GM18519 (cell line): ENCODE measurements around the gene ALKBH7.
"Not testable (repeated sequence)": the region's sequence is repeated elsewhere in the genome, so short reads cannot be mapped to it uniquely, and the experiment has no call there.

Experiments
- ATAC-seq: cut with Tn5 transposase; IDR thresholded peaks from one replicate; pipeline ENCODE4 v1.9.1; 2021; ENCODE audit warnings: mild to moderate bottlenecking, moderate library complexity; ENCODE audit not compliant: unreplicated experiment, low FRiP score

ALKBH7 gene, protein sequence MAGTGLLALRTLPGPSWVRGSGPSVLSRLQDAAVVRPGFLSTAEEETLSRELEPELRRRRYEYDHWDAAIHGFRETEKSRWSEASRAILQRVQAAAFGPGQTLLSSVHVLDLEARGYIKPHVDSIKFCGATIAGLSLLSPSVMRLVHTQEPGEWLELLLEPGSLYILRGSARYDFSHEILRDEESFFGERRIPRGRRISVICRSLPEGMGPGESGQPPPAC

DNA sequence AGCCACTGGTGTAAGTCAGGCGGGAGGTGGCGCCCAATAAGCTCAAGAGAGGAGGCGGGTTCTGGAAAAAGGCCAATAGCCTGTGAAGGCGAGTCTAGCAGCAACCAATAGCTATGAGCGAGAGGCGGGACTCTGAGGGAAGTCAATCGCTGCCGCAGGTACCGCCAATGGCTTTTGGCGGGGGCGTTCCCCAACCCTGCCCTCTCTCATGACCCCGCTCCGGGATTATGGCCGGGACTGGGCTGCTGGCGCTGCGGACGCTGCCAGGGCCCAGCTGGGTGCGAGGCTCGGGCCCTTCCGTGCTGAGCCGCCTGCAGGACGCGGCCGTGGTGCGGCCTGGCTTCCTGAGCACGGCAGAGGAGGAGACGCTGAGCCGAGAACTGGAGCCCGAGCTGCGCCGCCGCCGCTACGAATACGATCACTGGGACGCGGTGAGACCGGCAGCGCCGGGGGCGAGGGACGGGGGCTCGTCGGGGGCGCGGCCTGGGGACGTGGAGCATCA, at the start of gene ALKBH7:
ALKBH7 (plus strand) TSS at position 201 of the 502 bp plus-strand sequence; CDS start at position 228, 27 bp downstream.
- ATAC-seq, result peak; percentile 70

DNA sequence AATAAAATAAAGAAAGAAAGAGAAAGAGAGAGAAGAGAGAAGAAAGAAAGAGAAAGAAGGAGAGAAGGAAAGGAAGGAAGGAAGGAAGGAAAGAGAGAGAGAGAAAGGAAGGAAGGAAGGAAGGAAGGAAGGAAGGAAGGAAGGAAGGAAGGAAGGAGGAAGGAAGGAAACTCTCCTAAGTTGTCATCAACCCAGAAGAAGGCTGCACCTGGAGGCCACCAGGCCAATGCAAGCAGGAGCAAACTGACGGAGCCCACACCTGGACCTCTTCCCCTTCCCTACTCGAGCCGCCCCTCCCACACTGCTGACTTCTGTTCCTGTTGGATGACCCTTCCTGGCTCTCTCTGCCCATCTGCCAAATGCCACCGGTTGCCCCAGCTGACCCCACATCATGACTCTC, 47.8 kb upstream of the ALKBH7 start:
- no peak for ATAC-seq

- ATAC-seq, result no peak
Measured at GRCh38 chr19:6325614-6326013, 47.0 kb upstream of the ALKBH7 start.

- no peak for ATAC-seq
Measured at GRCh38 chr19:6326815-6327214, 45.8 kb upstream of the ALKBH7 start.

DNA sequence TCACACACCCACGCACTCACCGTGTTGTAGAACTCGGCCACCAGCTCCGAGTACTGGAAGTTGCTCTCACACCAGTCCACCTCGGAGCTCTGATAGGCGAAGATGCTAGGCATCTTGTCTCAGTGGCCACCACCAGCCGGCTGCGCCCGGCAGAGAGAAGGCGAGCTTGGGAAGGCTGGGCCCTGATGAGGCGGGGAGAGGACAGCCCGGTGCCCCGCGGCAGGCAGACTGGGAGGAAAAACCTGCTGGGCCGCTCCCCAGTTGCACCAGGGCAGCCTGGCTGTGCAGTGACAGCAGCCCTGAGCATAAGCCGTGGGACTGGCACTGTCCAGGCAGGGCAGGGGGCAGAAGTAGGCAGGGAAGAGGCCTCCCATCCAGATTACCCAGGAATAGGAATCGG, 39.2 kb upstream of the ALKBH7 start, which contains the start of gene ACER1:
ACER1 (minus strand) TSS at position 174 of the 400 bp plus-strand sequence; CDS start at position 113, 61 bp downstream.
- no peak for ATAC-seq

DNA sequence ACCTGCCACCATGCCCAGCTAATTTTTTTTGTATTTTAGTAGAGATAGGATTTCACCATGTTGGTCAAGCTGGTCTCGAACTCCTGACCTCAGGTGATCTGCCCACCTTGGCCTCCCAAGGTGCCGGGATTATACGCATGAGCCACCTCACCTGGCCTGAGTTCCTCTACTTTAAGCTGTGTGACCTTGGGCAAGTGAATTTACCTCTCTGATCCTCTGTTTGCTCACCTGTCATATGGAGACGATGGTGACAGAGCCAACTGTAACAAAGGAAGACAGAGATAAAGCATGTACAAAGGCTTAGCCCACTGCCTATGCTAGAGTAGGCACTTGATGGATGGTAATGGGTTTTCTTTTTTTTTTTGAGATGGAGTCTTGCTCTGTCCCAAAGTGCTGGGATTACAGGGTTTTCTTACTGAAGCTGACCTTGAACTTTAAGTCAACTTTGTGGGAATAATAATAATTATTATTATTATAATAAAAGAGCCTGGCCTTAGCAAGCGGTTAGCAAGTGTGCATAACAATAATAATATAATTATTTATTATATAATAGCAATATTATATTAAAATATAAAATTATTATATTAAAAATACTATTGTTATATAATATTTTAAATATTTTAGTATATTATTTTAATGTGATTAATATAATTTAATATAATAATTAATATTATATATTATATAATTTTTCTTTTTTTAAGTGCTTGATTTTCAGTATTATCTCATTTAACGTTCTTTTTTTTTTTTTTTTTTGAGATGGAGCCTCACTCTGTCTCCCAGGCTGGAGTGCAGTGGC, 37.9 kb upstream of the ALKBH7 start:
- ATAC-seq, result no peak

GRCh38 chr19:6340493-6341201, 31.9 kb upstream of the ALKBH7 start:
- ATAC-seq, result no peak

DNA sequence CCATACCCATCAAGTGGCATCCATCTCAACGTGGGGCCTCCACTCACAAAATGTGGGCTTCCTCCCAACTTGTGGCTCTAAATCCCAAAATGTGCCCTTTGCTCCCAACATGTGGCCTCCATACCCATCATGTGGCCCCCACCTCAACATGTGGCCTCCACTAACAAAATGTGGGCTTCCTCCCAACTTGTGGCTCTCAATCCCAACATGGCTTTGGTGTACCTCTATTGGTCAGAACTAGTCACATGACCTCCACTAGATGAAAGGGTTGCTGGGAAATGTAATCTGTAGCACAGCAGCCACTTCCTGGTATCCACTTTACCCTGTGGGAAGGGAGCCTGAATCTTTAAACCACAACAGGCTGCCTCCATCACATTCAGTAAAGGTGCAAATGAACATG, 29.1 kb upstream of the ALKBH7 start:
- ATAC-seq, result no peak

DNA sequence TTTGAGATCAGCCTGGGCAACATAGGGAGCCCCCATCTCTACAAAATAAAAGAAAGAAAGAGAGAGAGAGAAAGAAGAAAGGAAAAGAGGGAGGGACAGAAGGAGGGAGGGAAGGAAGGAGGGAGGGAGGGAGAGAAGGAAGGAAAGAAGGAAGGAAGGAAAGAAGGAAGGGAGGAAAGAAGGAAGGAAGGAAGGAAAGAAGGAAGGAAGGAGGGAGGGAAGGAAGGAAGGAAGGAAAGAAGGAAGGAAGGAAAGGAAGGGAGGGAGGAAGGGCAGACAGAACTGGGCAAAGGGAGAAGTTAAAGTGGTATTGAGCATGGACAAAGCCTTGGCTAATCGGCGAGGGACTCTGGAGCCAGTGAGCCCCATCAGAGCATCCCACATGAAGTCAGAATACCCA, 23.3 kb upstream of the ALKBH7 start:
- ATAC-seq, result not testable (repeated sequence)

DNA sequence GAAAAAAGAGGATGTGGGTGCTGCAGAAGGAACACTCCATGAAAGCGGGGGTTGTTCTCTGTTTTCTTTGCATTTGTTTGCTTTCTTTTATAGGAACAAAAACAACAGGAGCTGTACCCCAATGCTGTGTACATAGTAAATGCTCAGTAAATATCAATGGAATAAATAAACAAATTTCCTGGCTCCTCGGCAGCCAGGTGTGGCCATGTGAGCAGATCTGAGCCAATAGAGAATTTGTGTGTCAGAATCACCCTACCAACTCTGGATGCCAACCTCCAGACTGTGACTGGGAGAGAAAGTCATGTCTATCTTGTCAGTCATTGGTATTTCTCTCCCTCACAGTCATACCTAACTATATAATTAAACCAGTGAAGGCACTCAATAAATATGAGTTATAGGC, 21.9 kb upstream of the ALKBH7 start:
- ATAC-seq, result no peak

- no peak for ATAC-seq
Measured at GRCh38 chr19:6352381-6353165, 20.0 kb upstream of the ALKBH7 start.

- ATAC-seq, result no peak
Measured at GRCh38 chr19:6354098-6354674, 18.4 kb upstream of the ALKBH7 start.

GRCh38 chr19:6355321-6356040, 17.1 kb upstream of the ALKBH7 start:
- not testable (repeated sequence) for ATAC-seq

DNA sequence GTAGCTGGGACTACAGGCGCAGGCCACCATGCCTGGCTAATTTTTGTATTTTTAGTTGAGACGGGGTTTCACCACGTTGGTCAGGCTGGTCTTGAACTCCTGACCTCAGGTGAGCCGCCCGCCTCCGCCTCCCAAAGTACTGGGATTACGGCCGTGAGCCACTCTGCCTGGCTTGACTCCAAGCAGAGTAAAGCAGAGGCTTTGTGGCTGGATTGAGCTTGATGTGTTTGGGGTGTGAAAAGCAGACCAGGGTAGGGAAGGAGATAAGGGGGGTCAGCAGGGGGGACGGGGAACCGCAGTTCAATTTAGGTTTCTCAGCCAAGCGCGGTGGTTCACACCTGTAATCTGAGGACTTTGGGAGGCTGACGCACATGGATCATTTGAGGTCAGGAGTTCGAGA, 15.4 kb upstream of the ALKBH7 start:
- ATAC-seq, result no peak

- ATAC-seq, result no peak
Measured at GRCh38 chr19:6358003-6358402, 14.6 kb upstream of the ALKBH7 start.

DNA sequence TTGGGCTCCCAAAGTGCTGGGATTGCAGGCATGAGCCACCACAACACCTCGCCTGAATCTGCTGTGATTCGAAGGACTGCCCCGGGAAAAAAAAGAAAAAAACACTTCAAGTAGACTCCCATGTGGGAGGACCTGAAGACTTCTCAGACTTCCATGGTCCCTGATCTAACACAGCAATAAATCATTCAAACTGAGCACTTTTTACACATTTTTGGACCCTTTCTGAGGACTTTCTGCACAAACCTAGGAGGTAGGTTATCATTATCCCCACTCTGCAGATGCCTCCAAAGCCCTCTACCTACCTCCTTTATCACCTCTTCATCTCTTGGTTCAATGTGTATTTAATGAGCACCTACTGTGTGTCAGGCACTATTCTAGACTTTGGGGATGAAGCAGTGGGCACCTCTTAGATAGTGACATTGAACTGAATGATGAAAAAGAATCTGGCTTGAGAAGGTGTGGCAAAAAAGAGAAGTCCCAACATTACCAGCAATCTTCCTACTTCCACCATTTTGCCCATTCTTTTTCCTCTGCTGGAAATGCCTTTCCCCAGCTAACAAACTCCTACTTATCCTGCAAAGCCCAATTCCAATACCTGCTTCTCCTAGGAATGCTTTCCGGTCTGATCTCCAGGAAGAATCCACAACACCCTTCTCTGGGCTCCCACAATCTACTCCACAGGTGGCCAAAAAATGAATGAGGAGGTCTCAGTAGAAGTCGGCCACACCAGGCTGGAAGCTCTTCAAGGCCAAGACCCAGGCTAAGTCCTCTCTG, 12.8 kb upstream of the ALKBH7 start:
- no peak for ATAC-seq

- not testable (repeated sequence) for ATAC-seq
Measured at GRCh38 chr19:6360445-6360844, 12.1 kb upstream of the ALKBH7 start.

DNA sequence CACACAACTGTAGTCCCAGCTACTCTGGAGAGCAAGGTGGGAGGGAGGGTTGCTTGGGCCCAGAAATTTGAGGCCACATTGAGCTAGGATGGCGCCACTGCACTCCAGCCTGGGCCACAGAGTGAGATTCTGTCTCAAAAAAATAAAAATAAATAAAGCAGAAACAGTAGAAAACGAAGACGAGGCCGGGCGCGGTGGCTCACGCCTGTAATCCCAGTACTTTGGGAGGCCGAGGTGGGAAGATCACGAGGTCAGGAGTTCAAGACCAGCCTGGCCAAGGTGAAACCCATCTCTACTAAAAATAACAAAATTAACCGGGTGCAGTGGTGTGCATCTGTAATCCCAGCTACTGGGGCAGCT, 11.8 kb upstream of the ALKBH7 start:
- not testable (repeated sequence) for ATAC-seq

- no peak for ATAC-seq
Measured at GRCh38 chr19:6362027-6362350, 10.6 kb upstream of the ALKBH7 start.
